GM19438 (cell line): ENCODE measurements around the gene RFXAP.

Experiments
- ATAC-seq: cut with Tn5 transposase; IDR thresholded peaks from one replicate; pipeline ENCODE4 v1.9.1; 2021; ENCODE audit warnings: low read depth; ENCODE audit not compliant: unreplicated experiment

RFXAP gene

GRCh38 chr13:36815062-36815461 is 4.0 kb upstream of the RFXAP start:
- ATAC-seq = no peak

GRCh38 chr13:36817996-36818803 is 822 bp upstream of the RFXAP start:
- peak; percentile 0 for ATAC-seq

GRCh38 chr13:36819739-36820090 is 693 bp downstream of the RFXAP start:
- peak; percentile 16 for ATAC-seq

GRCh38 chr13:36820222-36820621 is 1.2 kb downstream of the RFXAP start:
- peak; percentile 50 for ATAC-seq

GRCh38 chr13:36822785-36823184 is 3.8 kb downstream of the RFXAP start:
- ATAC-seq = no peak

GRCh38 chr13:36829753-36830152 is 10.7 kb downstream of the RFXAP start:
- no peak for ATAC-seq

GRCh38 chr13:36831291-36831690 is 12.3 kb downstream of the RFXAP start:
- ATAC-seq = no peak

GRCh38 chr13:36834299-36834698 is 15.3 kb downstream of the RFXAP start:
- no peak for ATAC-seq

GRCh38 chr13:36837354-36838092 is 18.5 kb downstream of the RFXAP start:
- ATAC-seq = no peak

GRCh38 chr13:36839281-36839680 is 20.3 kb downstream of the RFXAP start:
- no peak for ATAC-seq

GRCh38 chr13:36839981-36840380 is 21.0 kb downstream of the RFXAP start:
- ATAC-seq = no peak

GRCh38 chr13:36840718-36841250 is 21.8 kb downstream of the RFXAP start:
- no peak for ATAC-seq

GRCh38 chr13:36841391-36841790 is 22.4 kb downstream of the RFXAP start:
- ATAC-seq = no peak

GRCh38 chr13:36847606-36848005 is 28.6 kb downstream of the RFXAP start:
- ATAC-seq = no peak

GRCh38 chr13:36848199-36848982 is 29.4 kb downstream of the RFXAP start:
- no peak for ATAC-seq

GRCh38 chr13:36850790-36851438 is 31.9 kb downstream of the RFXAP start:
- ATAC-seq = no peak

GRCh38 chr13:36857253-36857652 is 38.2 kb downstream of the RFXAP start:
- no peak for ATAC-seq

GRCh38 chr13:36858290-36858689 is 39.3 kb downstream of the RFXAP start:
- ATAC-seq = no peak

GRCh38 chr13:36859259-36859658 is 40.2 kb downstream of the RFXAP start:
- no peak for ATAC-seq

- no peak for ATAC-seq
Measured at GRCh38 chr13:36862002-36862685, 43.1 kb downstream of the RFXAP start.
